Embryonic facial prominence (tissue), 1 donor: ENCODE results near the gene CSNK1G3.

ENCODE experiments used
- DNase-seq: peaks from one replicate; pipeline ENCODE4 v3.0.0-alpha.2; 2016; ENCODE audit errors: extremely low spot score

CSNK1G3 gene

GRCh38 chr5:123514615-123515355 lies 2.8 kb downstream of the CSNK1G3 start:
- no peak for DNase-seq

- no peak for DNase-seq
Observed at GRCh38 chr5:123515904-123516303, 3.9 kb downstream of the CSNK1G3 start.

- DNase-seq = no peak
Observed at GRCh38 chr5:123517476-123517875, 5.5 kb downstream of the CSNK1G3 start.

GRCh38 chr5:123518111-123518510 lies 6.1 kb downstream of the CSNK1G3 start:
- DNase-seq = no peak

GRCh38 chr5:123520677-123521247 lies 8.8 kb downstream of the CSNK1G3 start:
- no peak for DNase-seq

- no peak for DNase-seq
Observed at GRCh38 chr5:123524146-123524545, 12.2 kb downstream of the CSNK1G3 start.

GRCh38 chr5:123527190-123527589 lies 15.2 kb downstream of the CSNK1G3 start:
- DNase-seq = no peak

- DNase-seq = no peak
Observed at GRCh38 chr5:123528065-123528464, 16.1 kb downstream of the CSNK1G3 start.

- DNase-seq = no peak
Observed at GRCh38 chr5:123528878-123529277, 16.9 kb downstream of the CSNK1G3 start.

- DNase-seq = no peak
Observed at GRCh38 chr5:123530728-123531127, 18.8 kb downstream of the CSNK1G3 start.

GRCh38 chr5:123535648-123536047 lies 23.7 kb downstream of the CSNK1G3 start:
- no peak for DNase-seq

- DNase-seq = no peak
Observed at GRCh38 chr5:123537256-123537655, 25.3 kb downstream of the CSNK1G3 start.

- no peak for DNase-seq
Observed at GRCh38 chr5:123537845-123538244, 25.9 kb downstream of the CSNK1G3 start.

GRCh38 chr5:123538670-123539459 lies 26.9 kb downstream of the CSNK1G3 start:
- no peak for DNase-seq

GRCh38 chr5:123540534-123540933 lies 28.6 kb downstream of the CSNK1G3 start:
- no peak for DNase-seq

- DNase-seq = no peak
Observed at GRCh38 chr5:123543438-123543837, 31.5 kb downstream of the CSNK1G3 start.

GRCh38 chr5:123545506-123545905 lies 33.5 kb downstream of the CSNK1G3 start:
- no peak for DNase-seq

- no peak for DNase-seq
Observed at GRCh38 chr5:123546657-123547056, 34.7 kb downstream of the CSNK1G3 start.

GRCh38 chr5:123549256-123549904 lies 37.4 kb downstream of the CSNK1G3 start:
- DNase-seq = no peak

GRCh38 chr5:123554601-123555000 lies 42.6 kb downstream of the CSNK1G3 start:
- DNase-seq = no peak

GRCh38 chr5:123557907-123558306 lies 45.9 kb downstream of the CSNK1G3 start:
- DNase-seq = no peak

GRCh38 chr5:123558762-123559433 lies 46.9 kb downstream of the CSNK1G3 start:
- no peak for DNase-seq
